ENCODE measurements around the gene BPIFB6.

BPIFB6 gene

GRCh38 chr20:33007376-33008335 is 23.8 kb upstream of the BPIFB6 start, which contains the start of gene BPIFB2:
BPIFB2 (plus strand) TSS chr20:33007704; CDS start chr20:33008575, 871 bp downstream.
- CTCF ChIA-PET, result interaction anchor here (4.1 kb wide), 1 partner anchor 106 kb away, joined by 39 read pairs; no protein-coding TSS in a partner anchor
- no peak within 1 kb of the TSS for H3K27ac Mint-ChIP-seq
- H3K9me3 Mint-ChIP-seq, result peaks cover 3% of the 10 kb centered on the region
- no peak within 1 kb of the TSS for H3K4me3 Mint-ChIP-seq
- no peak for DNase-seq
- H3K4me1 Mint-ChIP-seq, result no peaks in the 10 kb centered on the region
- H3K36me3 Mint-ChIP-seq, result no peaks in the 10 kb centered on the region
- peaks cover 4% of the 10 kb centered on the region for H3K27me3 Mint-ChIP-seq

- Mint-ChIP-seq H3K4me1 (no peaks in the 10 kb centered on the region), H3K9me3 (peaks cover 3% of the 10 kb centered on the region), H3K27me3 (peaks cover 4% of the 10 kb centered on the region), H3K4me3 (no peak overlapping the region), H3K36me3 (no peaks in the 10 kb centered on the region), H3K27ac (no peak overlapping the region)
- CTCF ChIA-PET, result interaction anchor here (1.5 kb wide), 1 partner anchor 106 kb away, joined by 3 read pairs; no protein-coding TSS in a partner anchor
- DNase-seq, result no peak
Measured at GRCh38 chr20:33008336-33009213, 22.9 kb upstream of the BPIFB6 start.

- no peak overlapping the region for H3K27ac Mint-ChIP-seq
- H3K4me1 Mint-ChIP-seq, result no peaks in the 10 kb centered on the region
- no peak overlapping the region for H3K4me3 Mint-ChIP-seq
- CTCF ChIA-PET, result interaction anchor here (1.5 kb wide), 1 partner anchor 107 kb away, joined by 3 read pairs; no protein-coding TSS in a partner anchor
- no peaks in the 10 kb centered on the region for H3K36me3 Mint-ChIP-seq
- H3K9me3 Mint-ChIP-seq, result peaks cover 3% of the 10 kb centered on the region
- peaks cover 4% of the 10 kb centered on the region for H3K27me3 Mint-ChIP-seq
- no peak for DNase-seq
Measured at GRCh38 chr20:33009214-33010132, 22.0 kb upstream of the BPIFB6 start.

GRCh38 chr20:33010133-33010504 is 21.3 kb upstream of the BPIFB6 start:
- no peaks in the 10 kb centered on the region for H3K36me3 Mint-ChIP-seq
- H3K27me3 Mint-ChIP-seq, result peaks cover 4% of the 10 kb centered on the region
- no peak overlapping the region for H3K4me3 Mint-ChIP-seq
- peaks cover 3% of the 10 kb centered on the region for H3K9me3 Mint-ChIP-seq
- CTCF ChIA-PET, result no interaction called here
- no peaks in the 10 kb centered on the region for H3K4me1 Mint-ChIP-seq
- DNase-seq, result no peak
- H3K27ac Mint-ChIP-seq, result no peak overlapping the region

GRCh38 chr20:33010674-33011449 is 20.6 kb upstream of the BPIFB6 start:
- H3K4me1 Mint-ChIP-seq, result no peaks in the 10 kb centered on the region
- no peak overlapping the region for H3K27ac Mint-ChIP-seq
- DNase-seq, result no peak
- H3K4me3 Mint-ChIP-seq, result no peak overlapping the region
- H3K36me3 Mint-ChIP-seq, result no peaks in the 10 kb centered on the region
- peaks cover 8% of the 10 kb centered on the region for H3K27me3 Mint-ChIP-seq
- no peaks in the 10 kb centered on the region for H3K9me3 Mint-ChIP-seq
- CTCF ChIA-PET, result no interaction called here

- Mint-ChIP-seq H3K4me1 (peaks cover 3% of the 10 kb centered on the region), H3K36me3 (no peaks in the 10 kb centered on the region), H3K27me3 (peaks cover 13% of the 10 kb centered on the region), H3K4me3 (no peak overlapping the region), H3K27ac (no peak overlapping the region), H3K9me3 (no peaks in the 10 kb centered on the region)
- CTCF ChIA-PET, result interaction anchor here (1.1 kb wide), 1 partner anchor 8 kb away, joined by 4 read pairs; the partner anchor contains the start of gene SUN5
- no peak for DNase-seq
Measured at GRCh38 chr20:33012327-33013189, 18.9 kb upstream of the BPIFB6 start.

- peaks cover 3% of the 10 kb centered on the region for H3K4me1 Mint-ChIP-seq
- H3K27ac Mint-ChIP-seq, result no peak overlapping the region
- H3K9me3 Mint-ChIP-seq, result no peaks in the 10 kb centered on the region
- H3K27me3 Mint-ChIP-seq, result peaks cover 13% of the 10 kb centered on the region
- H3K4me3 Mint-ChIP-seq, result no peak overlapping the region
- no peaks in the 10 kb centered on the region for H3K36me3 Mint-ChIP-seq
- CTCF ChIA-PET, result interaction anchor here (0.6 to 1.1 kb wide), 2 partner anchors 9 to 421 kb away, joined by 3 to 4 read pairs; partner anchors contain the start of gene SUN5
- DNase-seq, result no peak
Measured at GRCh38 chr20:33013701-33014326, 17.6 kb upstream of the BPIFB6 start.

- H3K4me1 Mint-ChIP-seq, result peaks cover 3% of the 10 kb centered on the region
- H3K9me3 Mint-ChIP-seq, result no peaks in the 10 kb centered on the region
- H3K36me3 Mint-ChIP-seq, result no peaks in the 10 kb centered on the region
- no peak overlapping the region for H3K4me3 Mint-ChIP-seq
- CTCF ChIA-PET, result no interaction called here
- peaks cover 13% of the 10 kb centered on the region for H3K27me3 Mint-ChIP-seq
- DNase-seq, result no peak
- no peak overlapping the region for H3K27ac Mint-ChIP-seq
Measured at GRCh38 chr20:33014336-33015113, 16.9 kb upstream of the BPIFB6 start.

- peaks cover 3% of the 10 kb centered on the region for H3K4me1 Mint-ChIP-seq
- no peaks in the 10 kb centered on the region for H3K9me3 Mint-ChIP-seq
- H3K27ac Mint-ChIP-seq, result no peak overlapping the region
- no peaks in the 10 kb centered on the region for H3K36me3 Mint-ChIP-seq
- no peak overlapping the region for H3K4me3 Mint-ChIP-seq
- CTCF ChIA-PET, result no interaction called here
- DNase-seq, result no peak
- H3K27me3 Mint-ChIP-seq, result peaks cover 13% of the 10 kb centered on the region
Measured at GRCh38 chr20:33015114-33015484, 16.3 kb upstream of the BPIFB6 start.

- peak overlapping the region; percentile 35 for H3K27ac Mint-ChIP-seq
- peaks cover 9% of the 10 kb centered on the region for H3K27me3 Mint-ChIP-seq
- H3K9me3 Mint-ChIP-seq, result no peaks in the 10 kb centered on the region
- H3K36me3 Mint-ChIP-seq, result no peaks in the 10 kb centered on the region
- CTCF ChIA-PET, result interaction anchor here (0.9 kb wide), 1 partner anchor 80 kb away, joined by 3 read pairs; no protein-coding TSS in a partner anchor
- H3K4me1 Mint-ChIP-seq, result peaks cover 3% of the 10 kb centered on the region
- DNase-seq, result no peak
- H3K4me3 Mint-ChIP-seq, result no peak overlapping the region
Measured at GRCh38 chr20:33015700-33016580, 15.5 kb upstream of the BPIFB6 start.

Measured in activated naive CD4-positive, alpha-beta T cell treated with anti-CD3 and anti-CD28 coated beads, Interleukin-2, amount 10 ng/mL, durations not matched to agents 7 days and 5 days (primary cell).